Neutrophil (primary cell): ENCODE measurements around the gene ICAM4.
A peak's percentile ranks its signal among the peaks of the same experiment; 100 is the strongest.

Source experiments
- H3K27ac ChIP-seq: fragments of 200-600 bp; sonication (generic); 2 replicates; pipeline ENCODE4 v1.5.1; 2016; ENCODE audit warnings: mild to moderate bottlenecking, moderate library complexity
- H3K27me3 ChIP-seq: fragments of 200-600 bp; sonication (generic); 2 replicates; pipeline ENCODE4 v1.6.0; 2016; ENCODE audit warnings: mild to moderate bottlenecking
- H3K36me3 ChIP-seq: fragments of 200-600 bp; sonication (generic); 2 replicates; pipeline ENCODE4 v1.5.1; 2017
- H3K4me1 ChIP-seq, 2 experiments: fragments of 200-600 bp in 1 of 2; sonication (generic) in 1 of 2; 1 replicate in 1 of 2; 2 replicates in 1 of 2; pipeline versions ENCODE4 v1.5.1 to v1.6.1; 2013 to 2016; ENCODE audit warnings: low read depth in 1 of 2, low read length in 1 of 2, mild to moderate bottlenecking in 1 of 2, moderate library complexity in 1 of 2; ENCODE audit not compliant: control insufficient read depth in 1 of 2, insufficient read depth in 1 of 2
- H3K4me3 ChIP-seq, 2 experiments: fragments of 200-600 bp in 1 of 2; sonication (generic) in 1 of 2; 1 replicate in 1 of 2; 2 replicates in 1 of 2; pipeline ENCODE4 v1.5.1; 2013 to 2016; ENCODE audit warnings: low read depth in 1 of 2, low read length in 1 of 2, mild to moderate bottlenecking in 1 of 2, moderate library complexity in 1 of 2
- H3K9me3 ChIP-seq: fragments of 200-600 bp; sonication (generic); 2 replicates; pipeline ENCODE4 v1.5.1; 2016
- TF ChIP-seq, protein P1 (sequence below): fragments of 200-600 bp; sonication (generic); IDR thresholded peaks from 2 replicates; pipeline ENCODE4 v1.5.1; 2016; ENCODE audit warnings: antibody characterized with exemption

The ICAM4 gene

DNA sequence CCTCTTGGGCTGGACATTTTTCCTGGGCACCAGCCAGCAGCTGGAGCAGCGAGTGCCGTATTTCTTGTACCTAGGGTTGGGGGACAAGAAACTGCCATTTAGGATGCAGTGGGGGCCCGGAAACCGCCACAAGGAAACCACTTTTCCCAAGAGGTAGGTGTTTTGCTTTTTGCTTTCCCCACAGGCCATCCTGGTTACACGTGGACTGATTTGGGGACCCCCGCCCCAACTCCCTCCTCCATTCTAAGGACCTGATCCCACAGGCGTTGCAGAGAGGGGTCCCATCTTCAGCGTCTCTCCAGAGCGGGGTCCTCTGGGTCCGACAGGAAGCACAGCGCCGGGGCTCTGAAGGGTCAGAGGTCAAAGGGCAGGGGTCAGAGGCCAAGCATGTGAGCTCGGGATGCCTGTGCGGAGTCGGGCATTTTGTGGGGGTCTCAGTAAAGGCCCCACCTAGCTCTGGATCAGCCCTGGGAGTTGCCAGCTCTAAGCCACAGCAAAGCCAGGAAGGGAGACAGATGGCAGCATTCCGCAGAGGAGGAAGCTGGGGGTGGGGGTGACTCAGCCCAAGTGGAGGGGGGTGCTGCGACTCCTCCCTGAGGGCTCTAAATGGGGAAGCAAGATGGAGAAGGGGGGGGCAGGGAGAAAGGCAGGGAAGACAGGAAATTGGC, 18.5 kb downstream of the ICAM4 start:
- TF ChIP-seq, protein P1, sequence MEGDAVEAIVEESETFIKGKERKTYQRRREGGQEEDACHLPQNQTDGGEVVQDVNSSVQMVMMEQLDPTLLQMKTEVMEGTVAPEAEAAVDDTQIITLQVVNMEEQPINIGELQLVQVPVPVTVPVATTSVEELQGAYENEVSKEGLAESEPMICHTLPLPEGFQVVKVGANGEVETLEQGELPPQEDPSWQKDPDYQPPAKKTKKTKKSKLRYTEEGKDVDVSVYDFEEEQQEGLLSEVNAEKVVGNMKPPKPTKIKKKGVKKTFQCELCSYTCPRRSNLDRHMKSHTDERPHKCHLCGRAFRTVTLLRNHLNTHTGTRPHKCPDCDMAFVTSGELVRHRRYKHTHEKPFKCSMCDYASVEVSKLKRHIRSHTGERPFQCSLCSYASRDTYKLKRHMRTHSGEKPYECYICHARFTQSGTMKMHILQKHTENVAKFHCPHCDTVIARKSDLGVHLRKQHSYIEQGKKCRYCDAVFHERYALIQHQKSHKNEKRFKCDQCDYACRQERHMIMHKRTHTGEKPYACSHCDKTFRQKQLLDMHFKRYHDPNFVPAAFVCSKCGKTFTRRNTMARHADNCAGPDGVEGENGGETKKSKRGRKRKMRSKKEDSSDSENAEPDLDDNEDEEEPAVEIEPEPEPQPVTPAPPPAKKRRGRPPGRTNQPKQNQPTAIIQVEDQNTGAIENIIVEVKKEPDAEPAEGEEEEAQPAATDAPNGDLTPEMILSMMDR: peak; percentile 26
- Histone ChIP-seq H3K4me1 (peaks cover 9 to 20% of the 10 kb centered on the region in 2 experiments), H3K4me3 (peak overlapping the region in 1 of 2 experiments; percentile 49), H3K27ac (peak overlapping the region; percentile 73), H3K36me3 (no peaks in the 10 kb centered on the region), H3K27me3 (peaks cover under 1% of the 10 kb centered on the region), H3K9me3 (no peaks in the 10 kb centered on the region)

DNA sequence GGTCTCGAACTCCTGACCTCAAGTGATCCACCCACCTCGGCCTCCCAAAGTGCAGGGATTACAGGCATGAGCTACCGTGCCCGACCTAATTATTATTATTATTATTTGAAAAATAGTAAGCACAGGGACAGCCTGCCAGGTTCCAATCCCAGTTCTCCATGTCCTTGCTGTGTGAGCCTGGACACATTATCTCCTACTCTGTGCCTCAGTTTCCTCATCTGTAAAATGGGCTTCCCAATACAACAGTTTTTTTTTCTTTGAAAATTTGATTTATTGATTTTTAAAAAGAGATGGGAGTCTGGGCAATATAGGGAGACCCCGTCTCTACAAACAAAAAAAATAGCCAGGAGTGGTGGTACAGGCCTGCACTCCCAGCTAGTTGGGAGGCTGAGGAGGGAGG, 19.6 kb downstream of the ICAM4 start:
- Histone ChIP-seq H3K4me1 (peaks cover 9 to 15% of the 10 kb centered on the region in 2 experiments), H3K27ac (no peak overlapping the region)

DNA sequence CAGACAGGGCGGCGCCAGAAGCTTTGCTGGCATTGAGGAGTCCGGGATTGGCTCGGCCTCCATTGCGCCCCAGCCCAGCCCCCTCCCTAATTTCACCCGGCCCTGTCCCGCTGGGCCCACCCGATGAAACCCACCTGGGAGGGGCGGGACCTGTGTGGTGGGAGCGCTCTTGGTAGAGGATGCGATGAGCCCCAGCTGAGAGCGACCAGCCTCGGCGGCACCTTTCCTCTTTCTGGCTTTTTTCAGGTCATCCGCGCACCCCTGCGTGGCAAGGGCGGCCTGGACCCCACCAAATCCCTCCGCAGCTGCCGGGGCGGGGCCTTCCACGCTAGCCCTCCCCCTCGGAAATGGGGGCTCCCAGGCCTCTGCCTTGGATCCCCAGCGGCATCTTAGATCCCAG, 22.7 kb downstream of the ICAM4 start, which contains the start of gene ZGLP1:
Gene ZGLP1 (minus strand): TSS at position 393 of the 400 bp plus-strand sequence.
- Histone ChIP-seq H3K27me3 (no peaks in the 10 kb centered on the region), H3K9me3 (no peaks in the 10 kb centered on the region), H3K36me3 (no peaks in the 10 kb centered on the region), H3K27ac (no peak within 1 kb of the TSS), H3K4me1 (peaks cover 9 to 15% of the 10 kb centered on the region in 2 experiments), H3K4me3 (no peak within 1 kb of the TSS)
- TF ChIP-seq, protein P1: no peak

More for the DNA sequence above, 19.6 kb downstream of the ICAM4 start:
- Histone ChIP-seq H3K27me3 (no peaks in the 10 kb centered on the region), H3K4me3 (no peak overlapping the region), H3K36me3 (no peaks in the 10 kb centered on the region), H3K9me3 (no peaks in the 10 kb centered on the region)
- TF ChIP-seq, protein P1: no peak

DNA sequence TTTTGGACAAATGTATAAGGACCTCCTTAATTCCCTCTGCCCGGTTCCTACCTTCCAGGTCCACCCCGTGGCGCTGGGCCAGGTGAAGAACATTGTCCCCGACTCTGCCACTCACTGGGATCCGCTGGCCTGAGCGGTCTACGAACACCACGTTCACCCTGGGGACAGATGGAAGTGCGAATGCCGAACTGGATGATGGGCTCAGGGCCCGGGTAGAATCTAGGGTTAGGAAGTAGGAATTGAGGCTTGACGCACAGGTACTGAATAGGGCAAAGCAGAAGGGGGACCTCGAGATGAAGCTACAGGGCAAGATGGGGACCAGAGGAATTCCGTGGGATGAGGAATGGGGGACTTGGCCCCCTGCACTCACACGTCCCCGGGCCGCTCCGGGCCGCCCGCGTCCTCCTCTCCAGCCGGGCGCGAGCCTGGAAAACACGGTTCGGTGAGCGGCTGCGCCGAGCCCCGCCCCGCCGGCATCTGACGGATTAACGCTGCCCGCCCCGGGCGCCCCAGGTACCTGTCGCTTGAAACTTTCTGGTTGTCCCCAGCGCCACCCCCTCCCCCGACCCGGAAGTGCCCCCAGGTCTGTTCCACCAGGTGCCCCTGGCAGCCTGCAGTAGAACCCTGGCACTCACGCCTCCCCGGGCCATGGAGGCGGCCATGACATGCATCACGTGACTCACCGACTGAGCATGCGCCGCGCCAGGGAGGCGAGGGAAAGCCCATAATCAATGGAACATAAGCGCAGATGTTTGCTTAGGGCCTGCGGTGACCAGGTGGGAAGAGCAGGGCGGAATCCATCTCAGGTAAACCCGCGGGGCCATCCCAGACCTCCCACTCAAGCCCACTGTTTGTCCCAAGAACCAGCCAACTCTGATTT, 28.8 kb downstream of the ICAM4 start, which contains the start of gene FDX2:
Gene FDX2 (minus strand): TSS at position 681 of the 880 bp plus-strand sequence. CDS start 19 bp downstream, at position 662.
- Histone ChIP-seq H3K36me3 (peaks cover 47% of the 10 kb centered on the region), H3K27me3 (peaks cover 8% of the 10 kb centered on the region), H3K4me3 (peak within 1 kb of the TSS; percentile 67 to 73), H3K9me3 (no peaks in the 10 kb centered on the region), H3K4me1 (peaks cover 10 to 11% of the 10 kb centered on the region in 2 experiments), H3K27ac (peak within 1 kb of the TSS; percentile 52)
- TF ChIP-seq, protein P1: no peak

DNA sequence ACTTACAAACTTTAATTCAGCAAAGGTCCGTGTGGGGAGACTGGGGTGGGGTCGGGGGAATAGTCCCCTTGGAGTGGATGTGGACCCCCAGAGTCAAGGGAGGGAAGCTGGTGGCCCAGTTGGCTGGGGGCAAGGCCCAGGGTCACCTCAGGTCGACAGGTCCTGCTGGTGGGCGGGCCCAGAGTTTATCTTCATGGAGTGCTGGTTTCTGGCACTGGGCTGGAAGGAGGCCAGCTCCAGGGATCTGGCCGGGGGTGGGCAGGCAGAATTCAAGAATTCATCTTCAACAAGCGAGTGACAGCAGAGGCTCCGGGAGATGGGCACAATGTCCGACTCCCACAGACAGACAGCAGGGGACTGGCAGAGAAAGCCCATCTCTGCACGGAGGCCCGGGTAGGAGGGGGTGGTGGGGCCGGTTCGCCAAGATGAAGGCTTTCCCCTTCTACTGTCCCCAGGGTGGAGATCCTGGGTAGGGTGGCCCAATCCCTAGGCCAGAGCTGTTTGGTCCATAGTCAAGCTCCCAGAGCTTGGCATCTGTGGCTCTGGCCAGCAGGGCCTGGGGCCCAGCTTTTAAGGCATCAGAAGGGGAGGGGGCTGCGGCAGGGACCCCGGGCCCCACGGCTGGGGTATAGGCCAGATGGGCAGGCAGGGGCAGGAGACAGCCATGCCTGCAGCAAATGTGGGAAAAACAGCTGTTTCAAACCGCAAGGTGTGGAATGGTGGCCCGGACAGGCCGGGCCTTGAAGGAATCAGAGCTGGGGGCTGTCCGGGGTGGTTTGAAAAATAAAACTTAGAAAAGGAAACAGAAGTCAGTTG, 29.7 kb downstream of the ICAM4 start:
- Histone ChIP-seq H3K27ac (peak overlapping the region; percentile 52), H3K36me3 (peaks cover 56% of the 10 kb centered on the region), H3K4me3 (peak overlapping the region; percentile 67 to 73), H3K27me3 (peaks cover 8% of the 10 kb centered on the region), H3K4me1 (peaks cover 10 to 11% of the 10 kb centered on the region in 2 experiments), H3K9me3 (no peaks in the 10 kb centered on the region)
- TF ChIP-seq, protein P1: no peak
